Mucosa of descending colon (tissue), 3 donors: ENCODE results near the gene PLPP4. TPM values are rescaled to one million over a fixed set of nuclear protein-coding genes. Genes with fewer than 3 reads are reported as not detected.

ENCODE experiments used
- ATAC-seq: fragments of 200-7000 bp; cut with Tn5 transposase; one replicate; pipeline ENCODE4 v1.9.1; 2020; ENCODE audit warnings: mild to moderate bottlenecking, moderate library complexity
- DNase-seq, 3 donors: peaks; one replicate each; pipeline ENCODE4 v3.0.0-alpha.2; 2020
- H3K36me3 ChIP-seq: fragments of 200-600 bp; one replicate; pipeline ENCODE4 v1.8.0; 2021; ENCODE audit warnings: low read depth, mild to moderate bottlenecking
- H3K4me1 ChIP-seq: fragments of 200-600 bp; one replicate; pipeline ENCODE4 v1.8.0; 2021; ENCODE audit warnings: low read depth, mild to moderate bottlenecking
- H3K4me3 ChIP-seq: fragments of 200-600 bp; one replicate; pipeline ENCODE4 v1.8.0; 2021; ENCODE audit warnings: mild to moderate bottlenecking
- H3K9me3 ChIP-seq: fragments of 200-600 bp; one replicate; pipeline ENCODE4 v1.8.0; 2021; ENCODE audit warnings: mild to moderate bottlenecking
- intact Hi-C, 2 donors: fragments of 100-400 bp; cut with DNase I in 1 of 2; cut with micrococcal nuclease in 1 of 2; formaldehyde crosslinking; loops; one replicate each; pipeline versions ENCODE4 v1.11.0 to v1.11.1; 2022; cut with DNase I, micrococcal nuclease
- total RNA-seq, 3 donors: library from RNA; stranded (reverse); fragmentation: NEBNext Ultra II Directional in 2 of 3; extraction: Animal tissue kit (Norgen Biotek cat#: 25700) in 2 of 3; gene quantifications; one replicate each; pipeline versions ENCODE4 v1.2.1 to v1.2.4, GENCODE V29; 2021 to 2023
- TF ChIP-seq, protein P1 (sequence below): fragments of 200-600 bp; IDR thresholded peaks from one replicate; pipeline ENCODE4 v1.8.0; 2022; ENCODE audit warnings: antibody characterized with exemption, mild to moderate bottlenecking
- donor health status: DM: no; HTN: no; CAD: no; lungs with moderate emphysema.
- donor health status: DM: no; HTN: no; CAD: no.
- donor health status: DM: no; HTN: yes; CAD: no.

Gene PLPP4
- total RNA-seq, 3 donors from 2014 or later, result 2.6 TPM; not detected in 2

DNA sequence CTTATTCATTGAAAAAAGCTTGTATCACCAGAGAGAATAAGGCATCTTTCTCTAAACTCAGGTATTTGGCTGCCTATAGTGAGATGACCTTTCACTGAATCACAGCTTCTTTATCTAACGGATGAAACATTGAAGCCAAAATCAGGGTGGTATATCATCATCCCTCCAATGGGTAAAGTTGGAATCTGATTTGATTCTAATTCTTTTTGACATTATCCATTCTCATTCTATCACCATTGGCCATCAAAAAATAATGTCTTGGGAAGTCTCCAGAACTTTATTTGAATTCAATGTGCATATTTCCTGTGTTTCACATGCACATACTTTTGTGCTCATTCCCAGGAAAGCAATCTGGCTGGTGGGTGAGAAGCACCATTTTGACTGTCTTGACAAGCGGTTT lies 95.2 kb downstream of the PLPP4 start:
- ATAC-seq (no peak), DNase-seq (no peak)
- intact Hi-C loops, result no loop called here
- H3K36me3 ChIP-seq, result no peaks in the 10 kb centered on the region
- peaks cover 14% of the 10 kb centered on the region for H3K9me3 ChIP-seq
- no peak overlapping the region for H3K4me3 ChIP-seq
- no peaks in the 10 kb centered on the region for H3K4me1 ChIP-seq
- TF ChIP-seq, protein P1, sequence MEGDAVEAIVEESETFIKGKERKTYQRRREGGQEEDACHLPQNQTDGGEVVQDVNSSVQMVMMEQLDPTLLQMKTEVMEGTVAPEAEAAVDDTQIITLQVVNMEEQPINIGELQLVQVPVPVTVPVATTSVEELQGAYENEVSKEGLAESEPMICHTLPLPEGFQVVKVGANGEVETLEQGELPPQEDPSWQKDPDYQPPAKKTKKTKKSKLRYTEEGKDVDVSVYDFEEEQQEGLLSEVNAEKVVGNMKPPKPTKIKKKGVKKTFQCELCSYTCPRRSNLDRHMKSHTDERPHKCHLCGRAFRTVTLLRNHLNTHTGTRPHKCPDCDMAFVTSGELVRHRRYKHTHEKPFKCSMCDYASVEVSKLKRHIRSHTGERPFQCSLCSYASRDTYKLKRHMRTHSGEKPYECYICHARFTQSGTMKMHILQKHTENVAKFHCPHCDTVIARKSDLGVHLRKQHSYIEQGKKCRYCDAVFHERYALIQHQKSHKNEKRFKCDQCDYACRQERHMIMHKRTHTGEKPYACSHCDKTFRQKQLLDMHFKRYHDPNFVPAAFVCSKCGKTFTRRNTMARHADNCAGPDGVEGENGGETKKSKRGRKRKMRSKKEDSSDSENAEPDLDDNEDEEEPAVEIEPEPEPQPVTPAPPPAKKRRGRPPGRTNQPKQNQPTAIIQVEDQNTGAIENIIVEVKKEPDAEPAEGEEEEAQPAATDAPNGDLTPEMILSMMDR, result no peak

DNA sequence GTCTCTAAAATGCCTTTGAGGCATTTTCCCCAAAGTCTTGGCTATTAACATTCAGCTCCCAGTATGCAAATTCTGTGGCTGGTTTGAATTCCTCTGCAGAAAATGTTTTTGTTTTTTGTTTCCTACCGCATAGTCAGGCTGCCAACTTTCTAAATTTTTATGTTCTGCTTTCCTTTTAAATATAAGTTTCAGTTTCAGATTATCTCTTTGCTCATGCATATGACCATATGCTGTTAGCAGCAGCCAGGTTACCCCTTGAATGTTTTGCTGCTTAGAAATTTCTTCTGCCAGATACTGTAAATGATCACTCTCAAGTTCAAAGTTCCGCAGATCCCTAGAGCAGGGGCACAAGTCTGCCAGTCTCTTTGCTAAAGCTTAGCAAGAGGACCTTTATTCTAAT lies 96.9 kb downstream of the PLPP4 start:
- no peaks in the 10 kb centered on the region for H3K4me1 ChIP-seq

DNA sequence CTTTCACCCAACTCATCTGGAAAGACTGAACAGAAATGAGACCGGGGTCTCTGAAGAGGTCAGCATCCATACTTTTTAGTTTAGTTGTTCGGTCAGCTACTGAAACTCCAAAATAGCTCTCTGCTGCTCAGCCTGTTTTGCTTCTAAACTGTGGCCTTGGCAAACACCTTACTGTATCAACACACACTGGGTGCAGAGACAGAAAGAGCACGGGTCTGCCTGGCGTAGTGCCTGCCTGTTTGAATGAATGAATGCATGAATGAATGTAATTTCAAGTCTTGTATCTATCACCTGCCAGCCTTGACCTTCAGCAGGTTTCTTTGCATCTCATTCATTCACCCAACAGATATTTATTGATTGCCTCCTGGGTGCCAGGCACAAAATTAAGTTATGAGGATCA lies 98.4 kb downstream of the PLPP4 start:
- H3K4me1 ChIP-seq, result no peaks in the 10 kb centered on the region
- H3K36me3 ChIP-seq, result no peaks in the 10 kb centered on the region
- no peak overlapping the region for H3K4me3 ChIP-seq
- peaks cover 14% of the 10 kb centered on the region for H3K9me3 ChIP-seq
- intact Hi-C loops, result no loop called here
- ATAC-seq (no peak), DNase-seq (no peak)
- TF ChIP-seq, protein P1, result no peak

More for the DNA sequence above, 96.9 kb downstream of the PLPP4 start:
- ATAC-seq (no peak), DNase-seq (no peak)
- TF ChIP-seq, protein P1, result no peak
- intact Hi-C loops, result no loop called here
- Histone ChIP-seq H3K4me3 (no peak overlapping the region), H3K36me3 (no peaks in the 10 kb centered on the region), H3K9me3 (peaks cover 14% of the 10 kb centered on the region)

DNA sequence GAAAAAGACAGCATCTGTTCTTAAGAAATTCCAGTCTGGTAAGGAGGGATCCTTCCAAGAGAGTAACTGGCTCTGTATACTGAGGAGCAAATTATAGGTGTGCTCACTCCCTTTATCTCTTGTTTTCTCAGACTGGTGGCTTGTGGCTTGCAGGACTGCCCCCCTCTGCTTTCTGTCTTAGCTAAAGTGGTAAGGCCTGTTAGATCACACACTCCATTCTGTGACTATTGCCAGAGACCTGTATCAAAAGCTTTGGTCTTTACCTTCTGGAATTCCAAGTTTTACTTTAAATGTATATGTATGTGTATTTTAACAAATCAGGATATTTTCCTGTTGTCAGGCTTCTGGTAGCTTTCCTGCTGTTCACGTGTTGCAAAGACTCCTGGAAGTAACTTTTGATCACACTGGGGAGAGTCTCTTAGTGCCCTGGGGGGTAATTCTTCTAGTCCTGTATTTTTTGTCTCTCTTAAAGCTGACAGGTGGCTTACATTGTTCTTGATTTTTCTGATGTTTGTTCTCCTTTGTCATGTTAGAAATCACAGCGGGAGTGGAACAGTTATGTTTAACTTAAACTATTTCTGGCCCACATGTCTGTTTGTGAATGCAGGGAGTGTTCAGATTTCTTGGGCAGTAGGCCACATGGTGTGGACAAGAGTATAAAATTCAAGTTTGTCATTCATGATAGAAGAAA lies 99.0 kb downstream of the PLPP4 start:
- Histone ChIP-seq H3K4me1 (no peaks in the 10 kb centered on the region), H3K36me3 (no peaks in the 10 kb centered on the region), H3K9me3 (peaks cover 14% of the 10 kb centered on the region), H3K4me3 (no peak overlapping the region)
- ATAC-seq, result no peak
- no peak for DNase-seq
- intact Hi-C loops, result no loop called here
- TF ChIP-seq, protein P1, result no peak

DNA sequence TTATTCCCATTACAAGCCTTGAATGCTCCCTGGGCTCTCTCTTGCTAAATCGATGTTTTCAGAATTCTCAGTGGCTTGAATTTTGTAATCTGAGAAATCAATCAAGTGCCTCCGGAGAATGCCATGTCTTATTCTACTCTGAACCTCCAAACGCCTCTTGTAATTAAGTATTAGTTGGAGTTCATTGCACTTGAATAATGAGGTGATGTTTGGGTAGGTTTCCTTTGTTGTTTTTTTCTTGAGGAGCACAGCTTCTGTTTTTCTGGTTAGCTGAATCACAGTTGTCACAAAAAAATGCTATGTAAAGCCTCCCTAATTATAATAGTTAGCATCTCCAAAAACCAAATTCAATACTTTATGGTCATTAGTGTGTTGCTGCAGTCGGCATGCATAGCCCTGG lies 100.3 kb downstream of the PLPP4 start:
- no peak for ATAC-seq
- H3K4me1 ChIP-seq, result no peaks in the 10 kb centered on the region
- H3K9me3 ChIP-seq, result peaks cover 14% of the 10 kb centered on the region
- no peaks in the 10 kb centered on the region for H3K36me3 ChIP-seq
- intact Hi-C loops, result no loop called here
- no peak overlapping the region for H3K4me3 ChIP-seq
- TF ChIP-seq, protein P1, result no peak
- DNase-seq, result no peak
